Stomach (tissue), 9 donors: Measurements from ENCODE around the gene C18orf54. TPM values are rescaled to one million over a fixed set of nuclear protein-coding genes. Genes with fewer than 3 reads are reported as not detected.

Experiments used
- DNase-seq, 2 donors: peaks; one replicate each; pipeline versions ENCODE4 v3.0.0 to v3.0.0-alpha.2; 2013 to 2019
- H3K27ac ChIP-seq, 5 donors: fragments of 200-600 bp in 4 of 5; sonication (generic) in 4 of 5; one replicate each; pipeline ENCODE4 v1.5.1; 2013 to 2019; ENCODE audit warnings: mild to moderate bottlenecking in 1 of 5, moderate library complexity in 1 of 5
- H3K27me3 ChIP-seq, 3 donors: fragments of 200-600 bp; sonication (generic); one replicate each; pipeline ENCODE4 v1.5.1; 2017 to 2019; ENCODE audit warnings: mixed run types in 1 of 3
- H3K36me3 ChIP-seq, 4 donors: fragments of 200-600 bp; sonication (generic); 1 replicate in 3 of 4; 2 replicates in 1 of 4; pipeline ENCODE4 v1.5.1; 2016 to 2019
- H3K4me1 ChIP-seq, 4 donors: fragments of 200-600 bp; sonication (generic); one replicate each; pipeline ENCODE4 v1.5.1; 2016 to 2019
- H3K4me3 ChIP-seq, 4 donors: fragments of 200-600 bp; sonication (generic) in 3 of 4; one replicate each; pipeline ENCODE4 v1.5.1; 2016 to 2019; ENCODE audit warnings: mild to moderate bottlenecking in 1 of 4
- H3K9me3 ChIP-seq, 4 donors: fragments of 200-600 bp; sonication (generic); one replicate each; pipeline ENCODE4 v1.5.1; 2016 to 2019
- CTCF ChIP-seq, 7 experiments: fragments of 450-650 bp in 4 of 7; fragments of 200-600 bp in 3 of 7; sonication (generic) in 3 of 7; IDR thresholded peaks; one replicate each; pipeline ENCODE4 v1.5.1; 2016 to 2019; ENCODE audit warnings: antibody characterized with exemption in 7 of 7, control low read depth in 2 of 7, mild to moderate bottlenecking in 1 of 7
- EP300 ChIP-seq: sonication (generic); formaldehyde crosslinking; IDR thresholded peaks from one replicate; pipeline ENCODE4 v1.6.1; 2017; ENCODE audit warnings: antibody characterized with exemption
- POLR2A ChIP-seq, 4 donors: fragments of 450-650 bp; IDR thresholded peaks; one replicate each; pipeline ENCODE4 v1.6.1; 2016; ENCODE audit warnings: antibody characterized with exemption in 4 of 4, control low read depth in 2 of 4, mild to moderate bottlenecking in 1 of 4, moderate library complexity in 1 of 4
- POLR2AphosphoS5 ChIP-seq, 3 donors: sonication (generic); formaldehyde crosslinking; IDR thresholded peaks; one replicate each; pipeline ENCODE4 v1.6.1; 2016; ENCODE audit warnings: antibody characterized with exemption in 3 of 3
- WGBS, 5 donors: extraction: QIAGEN DNeasy Blood & Tissue Kit in 3 of 5; methylation state at CpG; one replicate each; pipeline versions ENCODE4 v1.1.5 to v1.1.7; 2013 to 2018; 5-methylcytosine and 5-hydroxymethylcytosine counted together
- intact Hi-C: fragments of 100-400 bp; cut with DNase I; formaldehyde crosslinking; loops from one replicate; pipeline ENCODE4 v1.15.1; 2023; ENCODE audit warnings: low total_unique reads
- polyA plus RNA-seq, 3 donors: library from polyadenylated mRNA; stranded (reverse); fragments of 200-250 nt; gene quantifications; one replicate each; pipeline ENCODE4 v1.2.3, GENCODE V29; 2013
- total RNA-seq, 5 donors: library from RNA; depleted of rRNA; stranded (reverse); fragments of >200 nt; gene quantifications; one replicate each; pipeline versions ENCODE4 v1.1.0 to v1.2.3, GENCODE V29; 2014 to 2016
- donor health status: healthy with polysubstance abuse.
- donor health status: Bipolar disorder and iron deficiency.
- donor health status: healthy.

Gene C18orf54
- total and polyA plus RNA-seq, 8 donors, result 0.68 to 4.0 (median 0.89) TPM; not detected in 3

GRCh38 chr18:54360406-54360805 lies 2.7 kb downstream of the C18orf54 start:
- 79 to 88% (median 84%) methylated on average over 3 of the region's 3 CpGs for WGBS, 5 donors
- Histone ChIP-seq H3K9me3 (no peaks in the 10 kb centered on the region), H3K27ac (no peak overlapping the region), H3K4me3 (no peak overlapping the region), H3K36me3 (peaks cover 0 to 4% (median 0%) of the 10 kb centered on the region in 4 donors), H3K4me1 (peaks cover 0 to 18% (median 15%) of the 10 kb centered on the region in 4 donors), H3K27me3 (no peaks in the 10 kb centered on the region)
- intact Hi-C loops, result no loop called here
- no peak for DNase-seq
- TF ChIP-seq CTCF (IDR thresholded peaks at IDR 0.05) (no peak), POLR2A (IDR thresholded peaks at IDR 0.05) (no peak), POLR2AphosphoS5 (IDR thresholded peaks at IDR 0.05) (no peak), EP300 (no peak)

GRCh38 chr18:54378057-54378456 lies 20.4 kb downstream of the C18orf54 start:
- no peak for TF ChIP-seq CTCF (IDR thresholded peaks at IDR 0.05)
- no peak for TF ChIP-seq POLR2A (IDR thresholded peaks at IDR 0.05)
- no peak for TF ChIP-seq POLR2AphosphoS5 (IDR thresholded peaks at IDR 0.05)
- TF ChIP-seq EP300, result no peak
- no peak overlapping the region for H3K4me3 ChIP-seq

GRCh38 chr18:54381640-54382039 lies 23.9 kb downstream of the C18orf54 start:
- TF ChIP-seq POLR2AphosphoS5 (IDR thresholded peaks at IDR 0.05) (no peak), EP300 (no peak), CTCF (IDR thresholded peaks at IDR 0.05) (no peak), POLR2A (IDR thresholded peaks at IDR 0.05) (no peak)
- H3K4me1 ChIP-seq, result no peaks in the 10 kb centered on the region
- WGBS, 5 donors, result 88 to 95% (median 90%) methylated on average over 2 of the region's 2 CpGs
- no peak overlapping the region for H3K27ac ChIP-seq
- H3K4me3 ChIP-seq, result no peak overlapping the region
- H3K36me3 ChIP-seq, result no peaks in the 10 kb centered on the region
- H3K27me3 ChIP-seq, result no peaks in the 10 kb centered on the region
- no peak for DNase-seq
- intact Hi-C loops, result no loop called here
- no peaks in the 10 kb centered on the region for H3K9me3 ChIP-seq

More at GRCh38 chr18:54378057-54378456, 20.4 kb downstream of the C18orf54 start:
- Histone ChIP-seq H3K9me3 (no peaks in the 10 kb centered on the region), H3K36me3 (peaks cover 0 to 5% (median 2%) of the 10 kb centered on the region in 4 donors), H3K4me1 (no peaks in the 10 kb centered on the region), H3K27me3 (no peaks in the 10 kb centered on the region), H3K27ac (no peak overlapping the region)
- WGBS, 5 donors, result 83 to 96% (median 91%) methylated on average over 4 of the region's 4 CpGs
- intact Hi-C loops, result no loop called here
- no peak for DNase-seq

GRCh38 chr18:54382076-54382475 lies 24.4 kb downstream of the C18orf54 start:
- no peak for TF ChIP-seq EP300
- Histone ChIP-seq H3K27me3 (peaks cover 0 to 3% (median 0%) of the 10 kb centered on the region in 3 donors), H3K9me3 (no peaks in the 10 kb centered on the region), H3K4me1 (no peaks in the 10 kb centered on the region), H3K27ac (no peak overlapping the region), H3K4me3 (no peak overlapping the region), H3K36me3 (no peaks in the 10 kb centered on the region)
- intact Hi-C loops, result no loop called here
- WGBS, 5 donors, result 71 to 89% (median 84%) methylated on average over 3 of the region's 3 CpGs
- no peak for DNase-seq

GRCh38 chr18:54382733-54383252 lies 25.1 kb downstream of the C18orf54 start:
- no peak for DNase-seq
- 89 to 91% (median 90%) methylated on average over 8 of the region's 8 CpGs for WGBS, 5 donors
- intact Hi-C loops, result no loop called here

More at GRCh38 chr18:54382733-54383252, 25.1 kb downstream of the C18orf54 start:
- Histone ChIP-seq H3K36me3 (no peaks in the 10 kb centered on the region), H3K27me3 (peaks cover 0 to 4% (median 0%) of the 10 kb centered on the region in 3 donors), H3K4me3 (no peak overlapping the region), H3K4me1 (no peaks in the 10 kb centered on the region), H3K27ac (no peak overlapping the region), H3K9me3 (no peaks in the 10 kb centered on the region)
- no peak for TF ChIP-seq EP300
- TF ChIP-seq CTCF (IDR thresholded peaks at IDR 0.05), result no peak
- TF ChIP-seq POLR2A (IDR thresholded peaks at IDR 0.05), result no peak
- no peak for TF ChIP-seq POLR2AphosphoS5 (IDR thresholded peaks at IDR 0.05)
